H9 (cell line): ENCODE data around the gene LHX4. TPM values are rescaled to one million over a fixed set of nuclear protein-coding genes. Genes with fewer than 3 reads are reported as not detected.

ENCODE experiments used
- DNase-seq: peaks from one replicate; pipeline ENCODE4 v3.0.0-alpha.2; 2017
- H2AFZ ChIP-seq: one replicate; pipeline ENCODE4 v1.6.1; 2013; ENCODE audit warnings: mild to moderate bottlenecking, low read length, control low read depth, moderate library complexity
- H2AK5ac ChIP-seq: 2 replicates; pipeline ENCODE4 v1.6.1; 2013; ENCODE audit warnings: low read length, control low read depth, mixed read lengths; ENCODE audit not compliant: insufficient read length
- H2BK120ac ChIP-seq: one replicate; pipeline ENCODE4 v1.6.1; 2013; ENCODE audit warnings: low read depth, mild to moderate bottlenecking, low read length, control low read depth, inconsistent platforms; ENCODE audit not compliant: poor library complexity, severe bottlenecking
- H2BK12ac ChIP-seq: 2 replicates; pipeline ENCODE4 v1.6.1; 2013; ENCODE audit warnings: low read length, control low read depth, mixed read lengths, low read depth; ENCODE audit not compliant: insufficient read length
- H2BK15ac ChIP-seq: 2 replicates; pipeline ENCODE4 v1.6.1; 2013; ENCODE audit warnings: low read depth, low read length, control low read depth
- H2BK20ac ChIP-seq: one replicate; pipeline ENCODE4 v1.6.1; 2013; ENCODE audit warnings: low read depth, mild to moderate bottlenecking, low read length, control low read depth, inconsistent platforms; ENCODE audit not compliant: poor library complexity, severe bottlenecking
- H2BK5ac ChIP-seq: 2 replicates; pipeline ENCODE4 v1.6.1; 2013; ENCODE audit warnings: low read length, control low read depth, mixed read lengths; ENCODE audit not compliant: insufficient read length
- H3K14ac ChIP-seq: 2 replicates; pipeline ENCODE4 v1.6.1; 2013; ENCODE audit warnings: low read length, control low read depth; ENCODE audit not compliant: insufficient read depth
- H3K18ac ChIP-seq: 2 replicates; pipeline ENCODE4 v1.6.1; 2013; ENCODE audit warnings: low read depth, mild to moderate bottlenecking, mixed read lengths, low read length, control low read depth; ENCODE audit not compliant: insufficient read length
- H3K23ac ChIP-seq: 2 replicates; pipeline ENCODE4 v1.6.1; 2013; ENCODE audit warnings: low read length, control low read depth, mixed read lengths, low read depth; ENCODE audit not compliant: insufficient read length
- H3K23me2 ChIP-seq: 2 replicates; pipeline ENCODE4 v1.6.1; 2013; ENCODE audit warnings: low read depth, mild to moderate bottlenecking, mixed read lengths, low read length, control low read depth; ENCODE audit not compliant: insufficient read length, poor library complexity, severe bottlenecking
- H3K27ac ChIP-seq: 2 replicates; pipeline ENCODE4 v1.5.1; 2013; ENCODE audit warnings: low read length, control low read depth, mixed read lengths, low read depth; ENCODE audit not compliant: insufficient read length
- H3K27me3 ChIP-seq: 2 replicates; pipeline ENCODE4 v1.6.1; 2013; ENCODE audit warnings: low read length, control low read depth, inconsistent platforms; ENCODE audit not compliant: insufficient read depth
- H3K4ac ChIP-seq: 2 replicates; pipeline ENCODE4 v1.6.1; 2013; ENCODE audit warnings: low read depth, mild to moderate bottlenecking, control low read depth, inconsistent platforms, low read length, moderate library complexity
- H3K4me1 ChIP-seq: 2 replicates; pipeline ENCODE4 v1.6.1; 2013; ENCODE audit warnings: low read length, control low read depth, inconsistent platforms; ENCODE audit not compliant: insufficient read depth
- H3K4me2 ChIP-seq: 2 replicates; pipeline ENCODE4 v1.6.1; 2013; ENCODE audit warnings: low read length, control low read depth, mixed read lengths; ENCODE audit not compliant: insufficient read length, insufficient read depth
- H3K56ac ChIP-seq: 2 replicates; pipeline ENCODE4 v1.6.1; 2013; ENCODE audit warnings: low read depth, mild to moderate bottlenecking, mixed read lengths, low read length, control low read depth; ENCODE audit not compliant: insufficient read length
- H3K79me1 ChIP-seq: 2 replicates; pipeline ENCODE4 v1.6.1; 2013; ENCODE audit warnings: low read depth, mild to moderate bottlenecking, moderate library complexity, low read length, control low read depth, inconsistent platforms; ENCODE audit not compliant: insufficient read depth, poor library complexity, severe bottlenecking
- H3K79me2 ChIP-seq: 2 replicates; pipeline ENCODE4 v1.6.1; 2013; ENCODE audit warnings: low read length, control low read depth, inconsistent platforms; ENCODE audit not compliant: insufficient read depth
- H3K9ac ChIP-seq: 2 replicates; pipeline ENCODE4 v1.6.1; 2013; ENCODE audit warnings: low read length, control low read depth, mixed read lengths; ENCODE audit not compliant: insufficient read length; ENCODE audit errors: extremely low read depth
- H3K9me3 ChIP-seq: one replicate; pipeline ENCODE4 v1.6.1; 2013; ENCODE audit warnings: low read depth, low read length, inconsistent platforms; ENCODE audit not compliant: control insufficient read depth
- H3T11ph ChIP-seq: one replicate; pipeline ENCODE4 v1.6.1; 2013; ENCODE audit warnings: mild to moderate bottlenecking, low read length, control low read depth, inconsistent platforms
- H4K20me1 ChIP-seq: one replicate; pipeline ENCODE4 v1.6.1; 2013; ENCODE audit not compliant: control insufficient read depth, insufficient read length, insufficient read depth
- H4K5ac ChIP-seq: 2 replicates; pipeline ENCODE4 v1.6.1; 2013; ENCODE audit warnings: low read depth, mild to moderate bottlenecking, mixed read lengths, low read length, control low read depth; ENCODE audit not compliant: insufficient read length
- H4K8ac ChIP-seq: replicated peaks from 2 replicates; pipeline ENCODE4 v1.6.1; 2013; ENCODE audit warnings: low read length, control low read depth, mixed read lengths, low read depth; ENCODE audit not compliant: insufficient read length
- H4K91ac ChIP-seq: 2 replicates; pipeline ENCODE4 v1.6.1; 2013; ENCODE audit warnings: low read depth, mild to moderate bottlenecking, moderate library complexity, mixed read lengths, low read length, control low read depth; ENCODE audit not compliant: insufficient read length
- H3K27ac Mint-ChIP-seq, 3 experiments: 2 replicates in 2 of 3; 3 replicates in 1 of 3; pipeline ENCODE4 v1.8.0; 2020 to 2021; ENCODE audit warnings: mixed read lengths in 3 of 3, mild to moderate bottlenecking in 1 of 3, moderate library complexity in 1 of 3
- H3K27me3 Mint-ChIP-seq: 2 replicates; pipeline ENCODE4 v1.8.0; 2021; ENCODE audit warnings: low read depth, mild to moderate bottlenecking, moderate library complexity, mixed read lengths
- H3K36me3 Mint-ChIP-seq, 3 experiments: 2 replicates in 2 of 3; 3 replicates in 1 of 3; pipeline ENCODE4 v1.8.0; 2020 to 2021; ENCODE audit warnings: low read depth in 3 of 3, mixed read lengths in 3 of 3; ENCODE audit not compliant: insufficient read depth in 1 of 3
- H3K4me1 Mint-ChIP-seq, 2 experiments: 2 replicates each; pipeline ENCODE4 v1.8.0; 2020; ENCODE audit warnings: mixed read lengths in 2 of 2
- H3K4me3 Mint-ChIP-seq, 2 experiments: 2 replicates in 1 of 2; 3 replicates in 1 of 2; pipeline ENCODE4 v1.8.0; 2020 to 2021; ENCODE audit warnings: mild to moderate bottlenecking in 2 of 2, mixed read lengths in 2 of 2, moderate library complexity in 1 of 2
- H3K9me3 Mint-ChIP-seq, 2 experiments: 2 replicates in 1 of 2; 3 replicates in 1 of 2; pipeline ENCODE4 v1.8.0; 2020; ENCODE audit warnings: mild to moderate bottlenecking in 2 of 2, mixed read lengths in 2 of 2, moderate library complexity in 1 of 2
- CTCF ChIP-seq: fragments of 200-600 bp; sonication (generic); conservative IDR thresholded peaks from 3 replicates; pipeline ENCODE4 v1.8.0; 2021; ENCODE audit warnings: antibody characterized with exemption, mild to moderate bottlenecking
- WGBS: extraction: QIAGEN DNeasy Blood & Tissue Kit; methylation state at CpG from one replicate; pipeline ENCODE4 v1.1.7; 2013; ENCODE audit warnings: missing lambda C conversion rate, low lambda C conversion rate, mixed read lengths; ENCODE audit not compliant: insufficient read length; ENCODE audit errors: extremely low coverage; 5-methylcytosine and 5-hydroxymethylcytosine counted together
- total RNA-seq: library from RNA; stranded (reverse); gene quantifications from 2 replicates; pipeline ENCODE4 v1.2.1, GENCODE V29; 2021

Gene LHX4
- total RNA-seq, 1 experiment from 2014 or later, result 1.9 TPM

- Histone ChIP-seq H2BK15ac (no peak overlapping the region), H2BK12ac (no peak overlapping the region), H3K14ac (no peak overlapping the region), H2AFZ (no peak overlapping the region), H2AK5ac (no peak overlapping the region), H4K20me1 (no peaks in the 10 kb centered on the region), H3T11ph (no peak overlapping the region), H3K4me2 (peak overlapping the region; percentile 67), H3K9ac (no peak overlapping the region), H4K91ac (no peak overlapping the region), H3K79me1 (no peaks in the 10 kb centered on the region), H3K18ac (no peak overlapping the region), H3K4me1 (peaks cover 19% of the 10 kb centered on the region), H4K5ac (no peak overlapping the region), H2BK120ac (no peak overlapping the region), H3K9me3 (no peaks in the 10 kb centered on the region), H2BK5ac (no peak overlapping the region), H2BK20ac (no peak overlapping the region), H3K23ac (no peak overlapping the region), H3K79me2 (no peaks in the 10 kb centered on the region), H3K27me3 (peaks cover 56% of the 10 kb centered on the region), H3K4ac (no peak overlapping the region), H4K8ac (no peak overlapping the region), H3K23me2 (peaks cover 29% of the 10 kb centered on the region), H3K56ac (no peak overlapping the region), H3K27ac (no peak overlapping the region)
- Mint-ChIP-seq H3K27ac (peak overlapping the region in 2 of 3 experiments; percentile 29 to 68; a peak in 4 of 7 replicates), H3K36me3 (no peaks in the 10 kb centered on the region; a peak in 1 of 7 replicates), H3K4me3 (peak overlapping the region; percentile 42 to 89), H3K9me3 (no peaks in the 10 kb centered on the region; a peak in 1 of 5 replicates), H3K27me3 (peaks cover 92% of the 10 kb centered on the region), H3K4me1 (peaks cover 76 to 88% of the 10 kb centered on the region in 2 experiments)
- DNase-seq, result no peak
- whole genome bisulfite sequencing, result no CpG with 5 or more reads among the region's 16 CpGs
- TF ChIP-seq CTCF, result no peak
Observed at GRCh38 chr1:180236698-180237509, 6.8 kb downstream of the LHX4 start.
